GM12878 (cell line): ENCODE data around the gene CFAP141. TPM values are rescaled to one million over a fixed set of nuclear protein-coding genes. Genes with fewer than 3 reads are reported as not detected.

Source experiments
- ATAC-seq: fragments of 200-7000 bp; cut with Tn5 transposase; 3 replicates; pipeline ENCODE4 v1.9.1; 2020; ENCODE audit warnings: mild to moderate bottlenecking, moderate library complexity
- BruUV-seq: library from RNA; stranded (reverse); fragments of 400-500 nt; replicated peaks from 2 replicates; lab custom pipeline; 2021; lab: Mats Ljungman, UMichigan
- CTCF ChIA-PET: fragments of 300-600 bp; sonication (Branson Sonifier 250); formaldehyde crosslinking; extraction: SDS; loops from one replicate; lab custom pipeline; 2021; ENCODE audit warnings: inconsistent platforms; lab: Yijun Ruan, JAX
- POLR2A ChIA-PET: fragments of 350-600 bp; formaldehyde crosslinking; extraction: SDS; loops from one replicate; lab custom pipeline; 2021; ENCODE audit warnings: inconsistent platforms; lab: Charles Lee
- RAD21 ChIA-PET: fragments of 300-600 bp; sonication (Branson Sonifier 250); formaldehyde crosslinking; loops from one replicate; lab custom pipeline; 2023; ENCODE audit warnings: antibody characterized with exemption; ENCODE audit not compliant: unreplicated experiment; lab: Charles Lee
- SMC1A ChIA-PET: fragments of 300-600 bp; sonication (Branson Sonifier 250); formaldehyde crosslinking; loops from one replicate; lab custom pipeline; 2023; ENCODE audit not compliant: unreplicated experiment, uncharacterized antibody; lab: Charles Lee
- DNase-seq: peaks from one replicate; pipeline ENCODE4 v3.0.0-alpha.2; 2011; ENCODE audit warnings: low read depth, low spot score
- FAIRE-seq: peaks from 3 replicates; lab custom pipeline; 2011; peaks lifted over from hg19 to GRCh38; lab: Jason Lieb, UNC
- H2AFZ ChIP-seq: 2 replicates; pipeline ENCODE4 v1.6.0; 2011; ENCODE audit warnings: low read depth, low read length, control low read depth; ENCODE audit not compliant: control insufficient read depth
- H3K27ac ChIP-seq: 2 replicates; pipeline ENCODE4 v1.5.1; 2011; ENCODE audit warnings: control low read depth; ENCODE audit not compliant: control insufficient read depth, insufficient read depth
- H3K27me3 ChIP-seq, 2 experiments: replicated peaks in 1 of 2; 2 replicates each; pipeline versions ENCODE4 v1.6.0 to v1.6.1; 2011; ENCODE audit warnings: low read length in 1 of 2; ENCODE audit not compliant: control insufficient read depth in 2 of 2, insufficient read depth in 2 of 2
- H3K36me3 ChIP-seq, 2 experiments: 2 replicates each; pipeline ENCODE4 v1.5.1; 2011; ENCODE audit warnings: low read length in 1 of 2; ENCODE audit not compliant: control insufficient read depth in 2 of 2, insufficient read depth in 2 of 2
- H3K4me1 ChIP-seq: 2 replicates; pipeline ENCODE4 v1.6.1; 2011; ENCODE audit warnings: mild to moderate bottlenecking, low read length, moderate library complexity, mixed read lengths; ENCODE audit not compliant: control insufficient read depth, insufficient read depth
- H3K4me2 ChIP-seq: 2 replicates; pipeline ENCODE4 v1.6.0; 2011; ENCODE audit warnings: control low read depth; ENCODE audit not compliant: control insufficient read depth, insufficient read depth
- H3K4me3 ChIP-seq: fragments of 200-600 bp; sonication (generic); 2 replicates; pipeline ENCODE4 v1.5.1; 2016
- H3K79me2 ChIP-seq: 2 replicates; pipeline ENCODE4 v1.6.0; 2011; ENCODE audit warnings: low read length; ENCODE audit not compliant: control insufficient read depth, insufficient read depth
- H3K9ac ChIP-seq: 2 replicates; pipeline ENCODE4 v1.8.0; 2011; ENCODE audit warnings: low read length, control low read depth, mixed read lengths; ENCODE audit not compliant: control insufficient read depth, insufficient read depth
- H3K9me3 ChIP-seq: replicated peaks from 3 replicates; pipeline ENCODE4 v1.5.1; 2011; ENCODE audit warnings: mild to moderate bottlenecking, low read length; ENCODE audit not compliant: control insufficient read depth, insufficient read depth
- H4K20me1 ChIP-seq: 2 replicates; pipeline ENCODE4 v1.6.0; 2011; ENCODE audit not compliant: control insufficient read depth, insufficient read depth
- DPF2 ChIP-seq: fragments of 450-650 bp; IDR thresholded peaks from 2 replicates; pipeline ENCODE4 v1.6.1; 2017; ENCODE audit warnings: mild to moderate bottlenecking
- EP300 ChIP-seq, 2 experiments: fragments of 150-350 bp in 1 of 2; IDR thresholded peaks; 2 replicates each; pipeline ENCODE4 v1.6.1; 2011 to 2012; ENCODE audit warnings: low read depth in 2 of 2, low read length in 2 of 2, borderline replicate concordance in 1 of 2, improper control_type of control experiment in 1 of 2, inconsistent platforms in 1 of 2; ENCODE audit not compliant: control insufficient read depth in 1 of 2
- IKZF1 ChIP-seq: fragments of 450-650 bp; conservative IDR thresholded peaks from 2 replicates; pipeline ENCODE4 v1.6.1; 2017; ENCODE audit warnings: antibody characterized with exemption, mild to moderate bottlenecking
- NR2C2 ChIP-seq: IDR thresholded peaks from 2 replicates; pipeline ENCODE4 v1.6.1; 2011; ENCODE audit warnings: borderline replicate concordance, low read depth; ENCODE audit not compliant: control insufficient read depth, insufficient read length
- WGBS: methylation state at CpG from one replicate; pipeline ENCODE4 v1.1.6; 2016; ENCODE audit warnings: low lambda C conversion rate; ENCODE audit not compliant: insufficient replicate concordance, insufficient coverage; ENCODE audit errors: missing lambda C conversion rate; 5-methylcytosine and 5-hydroxymethylcytosine counted together
- in situ Hi-C: fragments of 300-500 bp; cut with MboI; formaldehyde crosslinking; loops from 9 replicates; pipeline ENCODE4 v1.14.3; 2018; ENCODE audit warnings: mixed read lengths
- intact Hi-C: fragments of 100-400 bp; cut with micrococcal nuclease; formaldehyde crosslinking; loops from one replicate; pipeline ENCODE4 v1.14.2; 2022; ENCODE audit not compliant: unreplicated experiment
- polyA plus RNA-seq, 11 experiments: library from polyadenylated mRNA; depleted of rRNA in 4 of 11; unstranded in 6 of 11; stranded (reverse) in 5 of 11; fragments of >200 nt; fragmentation: Nextera tagmentation in 4 of 11; fragmentation: Illumina TruSeq in 1 of 11; extraction: Ambion mirVana in 4 of 11; extraction: Trizol in 1 of 11; gene quantifications; 1 replicate in 1 of 11; 2 replicates in 10 of 11; pipeline versions ENCODE4 v1.2.1 to v1.2.3, GENCODE V29; 2011 to 2016; ENCODE audit warnings: inconsistent platforms in 2 of 11, missing spikeins in 2 of 11, low read depth in 1 of 11
- total RNA-seq, 4 experiments: library from RNA; depleted of rRNA in 3 of 4; stranded (reverse); fragments of >200 nt in 3 of 4; fragmentation: Illumina TruSeq in 1 of 4; extraction: Trizol in 1 of 4; gene quantifications; 2 replicates each; pipeline versions ENCODE4 v1.2.1 to v1.2.3, GENCODE V29; 2013 to 2021
- TF ChIP-seq, protein P1 (sequence below): IDR thresholded peaks from 2 replicates; pipeline ENCODE4 v1.6.1; 2011; ENCODE audit warnings: borderline replicate concordance, low read depth, mild to moderate bottlenecking, moderate library complexity, low read length; ENCODE audit not compliant: insufficient read depth, poor library complexity, severe bottlenecking
- TF ChIP-seq, protein P2 (sequence below): fragments of 450-650 bp; IDR thresholded peaks from 2 replicates; pipeline ENCODE4 v1.6.1; 2017; ENCODE audit warnings: mild to moderate bottlenecking
- TF ChIP-seq, protein P3 (sequence below): fragments of 450-650 bp; IDR thresholded peaks from 2 replicates; pipeline ENCODE4 v1.6.1; 2017; ENCODE audit warnings: mild to moderate bottlenecking, moderate library complexity
- TF ChIP-seq, protein P4 (sequence below): fragments of 450-650 bp; IDR thresholded peaks from 2 replicates; pipeline ENCODE4 v1.6.1; 2017; ENCODE audit warnings: borderline replicate concordance

CFAP141 gene
- total and polyA plus RNA-seq, 10 of the 15 experiments (the other 5 are each of a cell fraction or from before 2014, with no cell fraction given), result not detected

DNA sequence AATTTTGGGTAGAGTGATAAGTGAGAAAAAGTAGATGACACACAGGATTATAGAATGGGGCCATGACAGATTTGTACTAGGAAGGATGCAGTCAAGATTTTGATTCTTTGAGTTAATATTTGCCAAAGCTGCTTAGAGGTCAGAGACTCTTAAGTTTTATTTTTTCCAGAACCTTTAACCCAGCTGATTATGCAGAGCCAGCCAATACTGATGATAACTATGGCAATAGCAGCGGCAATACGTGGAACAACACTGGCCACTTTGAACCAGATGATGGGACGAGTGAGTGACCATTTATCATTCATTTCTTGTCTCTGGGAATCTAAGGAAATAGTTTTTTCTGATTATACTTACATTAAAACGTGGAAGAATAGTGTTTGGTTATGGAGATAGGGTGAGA is 30.7 kb upstream of the CFAP141 start:
- Histone ChIP-seq H3K4me1 (no peaks in the 10 kb centered on the region), H3K4me2 (no peak overlapping the region), H2AFZ (no peak overlapping the region), H3K9me3 (no peaks in the 10 kb centered on the region), H3K79me2 (peaks cover 10% of the 10 kb centered on the region), H3K27ac (no peak overlapping the region), H3K9ac (no peak overlapping the region), H3K36me3 (peaks cover 12 to 36% of the 10 kb centered on the region in 2 experiments), H3K4me3 (no peak overlapping the region), H3K27me3 (no peaks in the 10 kb centered on the region), H4K20me1 (0 out of 2 replicates have a peak, but pooled peaks cover 2% of the 10 kb centered on the region)
- intact Hi-C loops, result no loop called here
- TF ChIP-seq, protein P1, sequence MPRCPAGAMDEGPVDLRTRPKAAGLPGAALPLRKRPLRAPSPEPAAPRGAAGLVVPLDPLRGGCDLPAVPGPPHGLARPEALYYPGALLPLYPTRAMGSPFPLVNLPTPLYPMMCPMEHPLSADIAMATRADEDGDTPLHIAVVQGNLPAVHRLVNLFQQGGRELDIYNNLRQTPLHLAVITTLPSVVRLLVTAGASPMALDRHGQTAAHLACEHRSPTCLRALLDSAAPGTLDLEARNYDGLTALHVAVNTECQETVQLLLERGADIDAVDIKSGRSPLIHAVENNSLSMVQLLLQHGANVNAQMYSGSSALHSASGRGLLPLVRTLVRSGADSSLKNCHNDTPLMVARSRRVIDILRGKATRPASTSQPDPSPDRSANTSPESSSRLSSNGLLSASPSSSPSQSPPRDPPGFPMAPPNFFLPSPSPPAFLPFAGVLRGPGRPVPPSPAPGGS, result no peak
- no peak for TF ChIP-seq EP300 (IDR thresholded peaks at IDR 0.05; ENCODE audit: borderline replicate concordance in 1 of 2, control insufficient read depth in 1 of 2, low read depth in 2 of 2, low read length in 2 of 2)
- TF ChIP-seq, protein P2, sequence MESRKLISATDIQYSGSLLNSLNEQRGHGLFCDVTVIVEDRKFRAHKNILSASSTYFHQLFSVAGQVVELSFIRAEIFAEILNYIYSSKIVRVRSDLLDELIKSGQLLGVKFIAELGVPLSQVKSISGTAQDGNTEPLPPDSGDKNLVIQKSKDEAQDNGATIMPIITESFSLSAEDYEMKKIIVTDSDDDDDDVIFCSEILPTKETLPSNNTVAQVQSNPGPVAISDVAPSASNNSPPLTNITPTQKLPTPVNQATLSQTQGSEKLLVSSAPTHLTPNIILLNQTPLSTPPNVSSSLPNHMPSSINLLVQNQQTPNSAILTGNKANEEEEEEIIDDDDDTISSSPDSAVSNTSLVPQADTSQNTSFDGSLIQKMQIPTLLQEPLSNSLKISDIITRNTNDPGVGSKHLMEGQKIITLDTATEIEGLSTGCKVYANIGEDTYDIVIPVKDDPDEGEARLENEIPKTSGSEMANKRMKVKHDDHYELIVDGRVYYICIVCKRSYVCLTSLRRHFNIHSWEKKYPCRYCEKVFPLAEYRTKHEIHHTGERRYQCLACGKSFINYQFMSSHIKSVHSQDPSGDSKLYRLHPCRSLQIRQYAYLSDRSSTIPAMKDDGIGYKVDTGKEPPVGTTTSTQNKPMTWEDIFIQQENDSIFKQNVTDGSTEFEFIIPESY, result no peak
- no peak for TF ChIP-seq DPF2
- TF ChIP-seq NR2C2, result no peak
- TF ChIP-seq, protein P3, sequence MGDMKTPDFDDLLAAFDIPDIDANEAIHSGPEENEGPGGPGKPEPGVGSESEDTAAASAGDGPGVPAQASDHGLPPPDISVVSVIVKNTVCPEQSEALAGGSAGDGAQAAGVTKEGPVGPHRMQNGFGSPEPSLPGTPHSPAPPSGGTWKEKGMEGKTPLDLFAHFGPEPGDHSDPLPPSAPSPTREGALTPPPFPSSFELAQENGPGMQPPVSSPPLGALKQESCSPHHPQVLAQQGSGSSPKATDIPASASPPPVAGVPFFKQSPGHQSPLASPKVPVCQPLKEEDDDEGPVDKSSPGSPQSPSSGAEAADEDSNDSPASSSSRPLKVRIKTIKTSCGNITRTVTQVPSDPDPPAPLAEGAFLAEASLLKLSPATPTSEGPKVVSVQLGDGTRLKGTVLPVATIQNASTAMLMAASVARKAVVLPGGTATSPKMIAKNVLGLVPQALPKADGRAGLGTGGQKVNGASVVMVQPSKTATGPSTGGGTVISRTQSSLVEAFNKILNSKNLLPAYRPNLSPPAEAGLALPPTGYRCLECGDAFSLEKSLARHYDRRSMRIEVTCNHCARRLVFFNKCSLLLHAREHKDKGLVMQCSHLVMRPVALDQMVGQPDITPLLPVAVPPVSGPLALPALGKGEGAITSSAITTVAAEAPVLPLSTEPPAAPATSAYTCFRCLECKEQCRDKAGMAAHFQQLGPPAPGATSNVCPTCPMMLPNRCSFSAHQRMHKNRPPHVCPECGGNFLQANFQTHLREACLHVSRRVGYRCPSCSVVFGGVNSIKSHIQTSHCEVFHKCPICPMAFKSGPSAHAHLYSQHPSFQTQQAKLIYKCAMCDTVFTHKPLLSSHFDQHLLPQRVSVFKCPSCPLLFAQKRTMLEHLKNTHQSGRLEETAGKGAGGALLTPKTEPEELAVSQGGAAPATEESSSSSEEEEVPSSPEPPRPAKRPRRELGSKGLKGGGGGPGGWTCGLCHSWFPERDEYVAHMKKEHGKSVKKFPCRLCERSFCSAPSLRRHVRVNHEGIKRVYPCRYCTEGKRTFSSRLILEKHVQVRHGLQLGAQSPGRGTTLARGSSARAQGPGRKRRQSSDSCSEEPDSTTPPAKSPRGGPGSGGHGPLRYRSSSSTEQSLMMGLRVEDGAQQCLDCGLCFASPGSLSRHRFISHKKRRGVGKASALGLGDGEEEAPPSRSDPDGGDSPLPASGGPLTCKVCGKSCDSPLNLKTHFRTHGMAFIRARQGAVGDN, result no peak
- TF ChIP-seq, protein P4, sequence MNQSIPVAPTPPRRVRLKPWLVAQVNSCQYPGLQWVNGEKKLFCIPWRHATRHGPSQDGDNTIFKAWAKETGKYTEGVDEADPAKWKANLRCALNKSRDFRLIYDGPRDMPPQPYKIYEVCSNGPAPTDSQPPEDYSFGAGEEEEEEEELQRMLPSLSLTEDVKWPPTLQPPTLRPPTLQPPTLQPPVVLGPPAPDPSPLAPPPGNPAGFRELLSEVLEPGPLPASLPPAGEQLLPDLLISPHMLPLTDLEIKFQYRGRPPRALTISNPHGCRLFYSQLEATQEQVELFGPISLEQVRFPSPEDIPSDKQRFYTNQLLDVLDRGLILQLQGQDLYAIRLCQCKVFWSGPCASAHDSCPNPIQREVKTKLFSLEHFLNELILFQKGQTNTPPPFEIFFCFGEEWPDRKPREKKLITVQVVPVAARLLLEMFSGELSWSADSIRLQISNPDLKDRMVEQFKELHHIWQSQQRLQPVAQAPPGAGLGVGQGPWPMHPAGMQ, result no peak
- TF ChIP-seq IKZF1, result no peak
- WGBS, result 91% methylated on average over 4 of the region's 4 CpGs
- CTCF ChIA-PET, result no interaction called here
- SMC1A ChIA-PET, result no interaction called here
- RAD21 ChIA-PET, result no interaction called here
- POLR2A ChIA-PET, result no interaction called here
- in situ Hi-C loops, result no loop called here
- BruUV-seq, result no TSS peak
- ATAC-seq, result no peak
- DNase-seq, result no peak
- FAIRE-seq, result no peak
